HFFc6 (cell line): ENCODE measurements around the gene SLC4A1AP. TPM values are rescaled to one million over a fixed set of nuclear protein-coding genes. Genes with fewer than 3 reads are reported as not detected.

Experiments used
- DNase-seq: peaks from one replicate; pipeline ENCODE4 v3.0.0-alpha.2; 2018
- H3K27ac Mint-ChIP-seq: 2 replicates; pipeline ENCODE4 v1.8.0; 2020; ENCODE audit warnings: mild to moderate bottlenecking, mixed read lengths
- H3K27me3 Mint-ChIP-seq: 2 replicates; pipeline ENCODE4 v1.8.0; 2021; ENCODE audit warnings: mild to moderate bottlenecking, moderate library complexity, mixed read lengths; ENCODE audit not compliant: insufficient read depth
- H3K36me3 Mint-ChIP-seq: 2 replicates; pipeline ENCODE4 v1.8.0; 2021; ENCODE audit warnings: low read depth, mixed read lengths
- H3K4me1 Mint-ChIP-seq: 2 replicates; pipeline ENCODE4 v1.8.0; 2020; ENCODE audit warnings: low read depth, mixed read lengths
- H3K4me3 Mint-ChIP-seq: 2 replicates; pipeline ENCODE4 v1.8.0; 2020; ENCODE audit warnings: mild to moderate bottlenecking, moderate library complexity, mixed read lengths
- H3K9me3 Mint-ChIP-seq: 2 replicates; pipeline ENCODE4 v1.8.0; 2020; ENCODE audit warnings: mild to moderate bottlenecking, mixed read lengths
- total RNA-seq, 6 experiments: library from RNA; stranded (reverse); fragmentation: NEBNext Ultra II Directional; extraction: Animal tissue kit (Norgen Biotek cat#: 25700); gene quantifications; 2 replicates in 1 of 6; 3 replicates in 5 of 6; pipeline ENCODE4 v1.2.3, GENCODE V29; 2021
- TF ChIP-seq, protein P1 (sequence below): fragments of 200-600 bp; sonication (generic); IDR thresholded peaks from 2 replicates; pipeline ENCODE4 v1.5.0; 2021; ENCODE audit warnings: antibody characterized with exemption, mild to moderate bottlenecking

The SLC4A1AP gene
- total RNA-seq, 6 experiments from 2014 or later, result 23.0 to 27.1 (median 24.5) TPM

DNA sequence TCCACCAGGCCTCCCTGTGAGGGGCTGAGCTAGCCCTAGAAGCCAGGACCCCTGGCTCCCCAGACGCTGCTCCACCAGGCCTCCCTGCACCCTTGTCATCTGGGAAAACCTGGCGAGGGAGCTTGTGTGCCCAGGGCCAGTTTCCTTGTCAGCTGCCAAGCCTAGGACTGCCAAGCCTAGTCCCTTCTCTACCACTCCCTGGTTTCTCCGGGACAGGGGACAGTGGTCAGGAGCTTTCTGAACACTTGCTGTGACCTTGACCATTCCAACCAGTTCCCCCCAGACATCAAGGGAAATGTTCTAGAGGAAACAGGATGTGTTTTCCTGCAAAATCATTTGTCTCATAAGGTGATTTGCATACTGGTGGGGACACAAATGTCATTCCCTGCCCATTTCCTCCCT is 66.6 kb downstream of the SLC4A1AP start:
- H3K27me3 Mint-ChIP-seq, result peaks cover 1% of the 10 kb centered on the region; the same call in 1 of the 2 replicates
- no peak for DNase-seq
- peaks cover 21% of the 10 kb centered on the region for H3K4me1 Mint-ChIP-seq
- H3K36me3 Mint-ChIP-seq, result no peaks in the 10 kb centered on the region
- H3K9me3 Mint-ChIP-seq, result no peaks in the 10 kb centered on the region
- H3K4me3 Mint-ChIP-seq, result no peak overlapping the region
- no peak overlapping the region for H3K27ac Mint-ChIP-seq
- TF ChIP-seq, protein P1, sequence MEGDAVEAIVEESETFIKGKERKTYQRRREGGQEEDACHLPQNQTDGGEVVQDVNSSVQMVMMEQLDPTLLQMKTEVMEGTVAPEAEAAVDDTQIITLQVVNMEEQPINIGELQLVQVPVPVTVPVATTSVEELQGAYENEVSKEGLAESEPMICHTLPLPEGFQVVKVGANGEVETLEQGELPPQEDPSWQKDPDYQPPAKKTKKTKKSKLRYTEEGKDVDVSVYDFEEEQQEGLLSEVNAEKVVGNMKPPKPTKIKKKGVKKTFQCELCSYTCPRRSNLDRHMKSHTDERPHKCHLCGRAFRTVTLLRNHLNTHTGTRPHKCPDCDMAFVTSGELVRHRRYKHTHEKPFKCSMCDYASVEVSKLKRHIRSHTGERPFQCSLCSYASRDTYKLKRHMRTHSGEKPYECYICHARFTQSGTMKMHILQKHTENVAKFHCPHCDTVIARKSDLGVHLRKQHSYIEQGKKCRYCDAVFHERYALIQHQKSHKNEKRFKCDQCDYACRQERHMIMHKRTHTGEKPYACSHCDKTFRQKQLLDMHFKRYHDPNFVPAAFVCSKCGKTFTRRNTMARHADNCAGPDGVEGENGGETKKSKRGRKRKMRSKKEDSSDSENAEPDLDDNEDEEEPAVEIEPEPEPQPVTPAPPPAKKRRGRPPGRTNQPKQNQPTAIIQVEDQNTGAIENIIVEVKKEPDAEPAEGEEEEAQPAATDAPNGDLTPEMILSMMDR, result no peak

GRCh38 chr2:27730980-27731691 is 67.4 kb downstream of the SLC4A1AP start:
- TF ChIP-seq, protein P1, result no peak
- Mint-ChIP-seq H3K9me3 (no peaks in the 10 kb centered on the region), H3K27me3 (peaks cover 1% of the 10 kb centered on the region; the same call in 1 of the 2 replicates), H3K27ac (no peak overlapping the region), H3K4me1 (peaks cover 19% of the 10 kb centered on the region), H3K36me3 (no peaks in the 10 kb centered on the region), H3K4me3 (no peak overlapping the region)
- DNase-seq, result no peak

- DNase-seq, result no peak
- Mint-ChIP-seq H3K4me1 (peaks cover 37% of the 10 kb centered on the region), H3K27ac (no peak overlapping the region), H3K36me3 (no peaks in the 10 kb centered on the region), H3K9me3 (no peaks in the 10 kb centered on the region), H3K27me3 (no peaks in the 10 kb centered on the region; the same call in 1 of the 2 replicates), H3K4me3 (no peak overlapping the region)
- TF ChIP-seq, protein P1, result no peak
These were observed 70.6 kb downstream of the SLC4A1AP start for GRCh38 chr2:27734305-27734704.

GRCh38 chr2:27735263-27735904 is 71.7 kb downstream of the SLC4A1AP start:
- DNase-seq, result no peak
- Mint-ChIP-seq H3K27ac (peak overlapping the region; percentile 67), H3K4me1 (peaks cover 37% of the 10 kb centered on the region), H3K9me3 (no peaks in the 10 kb centered on the region), H3K27me3 (no peaks in the 10 kb centered on the region; the same call in 1 of the 2 replicates), H3K36me3 (no peaks in the 10 kb centered on the region), H3K4me3 (peak overlapping the region; percentile 77)
- TF ChIP-seq, protein P1, result no peak

DNA sequence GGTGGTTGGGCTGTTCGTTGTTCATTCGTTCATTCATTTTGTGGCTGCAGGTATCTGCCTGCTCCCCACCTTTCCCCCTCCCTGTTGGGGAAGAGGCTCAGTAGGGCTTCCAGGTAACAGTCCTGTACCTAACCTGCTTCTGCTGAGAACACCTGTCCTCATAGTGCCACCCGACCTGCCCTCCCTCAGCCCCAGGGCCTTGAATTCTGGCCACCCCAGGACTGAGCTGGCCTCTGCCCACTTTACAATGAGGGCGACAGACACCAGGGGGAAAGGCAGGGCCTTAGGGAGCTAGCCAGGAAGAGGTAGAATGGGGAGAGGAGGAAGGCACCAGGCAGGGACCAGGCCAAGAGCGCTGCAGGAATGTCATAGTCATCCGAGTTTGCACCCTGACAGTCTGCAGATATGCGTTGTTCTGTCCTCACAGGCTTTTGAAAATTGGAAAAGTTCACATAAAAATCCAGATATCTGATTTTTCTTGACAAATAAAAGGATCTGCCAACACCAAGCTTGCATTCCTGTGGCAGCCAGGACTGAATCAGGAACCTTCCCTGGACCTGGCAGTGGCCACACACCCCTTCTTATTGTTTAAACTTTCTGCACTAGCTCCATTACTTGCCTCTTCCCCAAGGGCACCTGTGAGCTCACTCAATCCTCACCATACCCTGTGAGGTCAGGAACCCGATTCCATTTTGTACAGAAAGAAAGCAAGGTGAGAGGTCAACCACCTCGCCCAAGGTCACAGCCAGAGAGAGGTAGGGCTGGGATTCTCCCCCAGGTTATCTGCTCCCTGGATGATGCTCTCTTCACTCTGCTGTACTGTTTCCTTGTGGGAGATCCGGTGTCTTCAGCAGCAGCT is 72.6 kb downstream of the SLC4A1AP start:
- Mint-ChIP-seq H3K9me3 (no peaks in the 10 kb centered on the region), H3K27me3 (no peaks in the 10 kb centered on the region; the same call in 1 of the 2 replicates), H3K27ac (no peak overlapping the region), H3K36me3 (no peaks in the 10 kb centered on the region), H3K4me1 (peaks cover 37% of the 10 kb centered on the region), H3K4me3 (no peak overlapping the region)
- DNase-seq, result no peak
- TF ChIP-seq, protein P1, result no peak
